ENCODE measurements around the gene SBNO2.

DNA sequence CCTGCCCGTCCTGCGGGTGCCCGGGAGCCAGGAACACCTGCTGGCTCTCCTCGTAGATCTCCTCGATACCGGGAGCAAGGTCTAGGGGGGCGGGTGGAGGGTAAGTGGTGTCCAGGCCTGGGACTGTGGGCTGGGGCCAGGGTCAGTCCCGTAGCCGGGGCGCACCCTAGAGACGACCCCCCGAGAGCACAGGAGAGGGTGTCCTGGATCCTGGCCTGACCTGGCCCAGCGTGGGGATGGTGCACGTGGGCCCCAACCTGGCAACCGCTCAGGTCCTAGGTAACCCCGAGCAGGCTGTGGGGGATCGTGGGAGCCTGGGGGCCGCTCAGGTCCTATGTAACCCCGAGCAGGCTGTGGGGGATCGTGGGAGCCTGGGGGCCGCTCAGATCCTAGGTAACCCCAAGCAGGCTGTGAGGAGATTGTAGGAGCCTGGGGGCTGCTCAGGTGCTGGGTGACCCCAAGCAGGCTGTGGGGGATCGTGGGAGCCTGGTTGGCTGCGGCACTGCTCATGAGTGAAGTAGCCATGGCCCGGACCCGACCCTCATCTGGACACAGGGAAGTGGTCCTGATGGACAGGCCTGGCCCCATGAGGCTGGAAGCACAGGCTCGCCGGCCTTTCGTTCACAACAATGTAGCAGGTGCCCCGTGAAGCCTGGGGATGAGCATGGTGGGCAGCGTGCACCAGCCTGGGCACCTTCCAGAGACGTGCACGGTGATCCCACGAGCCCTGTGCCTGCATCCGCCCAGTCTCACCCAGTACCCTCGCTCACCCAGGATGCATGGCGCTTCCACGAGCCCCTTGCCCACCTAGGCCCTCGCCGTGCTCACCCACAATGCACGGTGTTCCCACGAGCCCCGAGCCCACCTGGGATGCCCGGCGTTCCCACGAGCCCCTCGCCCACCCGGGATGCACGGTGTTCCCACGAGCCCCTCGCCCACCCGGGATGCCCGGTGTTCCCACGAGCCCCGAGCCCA, 64.1 kb downstream of the SBNO2 start:
- TF ChIP-seq, protein P1, sequence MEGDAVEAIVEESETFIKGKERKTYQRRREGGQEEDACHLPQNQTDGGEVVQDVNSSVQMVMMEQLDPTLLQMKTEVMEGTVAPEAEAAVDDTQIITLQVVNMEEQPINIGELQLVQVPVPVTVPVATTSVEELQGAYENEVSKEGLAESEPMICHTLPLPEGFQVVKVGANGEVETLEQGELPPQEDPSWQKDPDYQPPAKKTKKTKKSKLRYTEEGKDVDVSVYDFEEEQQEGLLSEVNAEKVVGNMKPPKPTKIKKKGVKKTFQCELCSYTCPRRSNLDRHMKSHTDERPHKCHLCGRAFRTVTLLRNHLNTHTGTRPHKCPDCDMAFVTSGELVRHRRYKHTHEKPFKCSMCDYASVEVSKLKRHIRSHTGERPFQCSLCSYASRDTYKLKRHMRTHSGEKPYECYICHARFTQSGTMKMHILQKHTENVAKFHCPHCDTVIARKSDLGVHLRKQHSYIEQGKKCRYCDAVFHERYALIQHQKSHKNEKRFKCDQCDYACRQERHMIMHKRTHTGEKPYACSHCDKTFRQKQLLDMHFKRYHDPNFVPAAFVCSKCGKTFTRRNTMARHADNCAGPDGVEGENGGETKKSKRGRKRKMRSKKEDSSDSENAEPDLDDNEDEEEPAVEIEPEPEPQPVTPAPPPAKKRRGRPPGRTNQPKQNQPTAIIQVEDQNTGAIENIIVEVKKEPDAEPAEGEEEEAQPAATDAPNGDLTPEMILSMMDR (conservative IDR thresholded peaks at IDR 0.05; ENCODE audit: low read length), result no peak
- no peak for TF ChIP-seq EZH2phosphoT487 (IDR thresholded peaks at IDR 0.05; ENCODE audit: borderline replicate concordance)

Data from Loucy (cell line).